SH-SY5Y (cell line): Measurements from ENCODE around the gene PTGER2.

ENCODE experiments used
- GATA2 ChIP-seq: IDR thresholded peaks from 2 replicates; pipeline ENCODE4 v1.6.1; 2011; ENCODE audit warnings: mild to moderate bottlenecking, low read depth, low read length
- GATA3 ChIP-seq: IDR thresholded peaks from 2 replicates; pipeline ENCODE4 v1.6.1; 2011; ENCODE audit warnings: low read depth, mild to moderate bottlenecking, low read length, moderate library complexity

PTGER2 gene

GRCh38 chr14:52338051-52338681 lies 24.1 kb downstream of the PTGER2 start:
- TF ChIP-seq GATA3: no peak
- TF ChIP-seq GATA2: no peak

- TF ChIP-seq GATA3: no peak
- TF ChIP-seq GATA2: no peak
These were observed 25.1 kb downstream of the PTGER2 start for GRCh38 chr14:52339262-52339661.

GRCh38 chr14:52342849-52343596 lies 28.9 kb downstream of the PTGER2 start:
- TF ChIP-seq GATA3: no peak
- TF ChIP-seq GATA2: no peak

GRCh38 chr14:52346778-52347177 lies 32.7 kb downstream of the PTGER2 start:
- TF ChIP-seq GATA2: no peak

GRCh38 chr14:52348279-52348678 lies 34.2 kb downstream of the PTGER2 start:
- TF ChIP-seq GATA3: no peak
- no peak for TF ChIP-seq GATA2

- TF ChIP-seq GATA2 (no peak), GATA3 (no peak)
These were observed 34.7 kb downstream of the PTGER2 start for GRCh38 chr14:52348776-52349175.

GRCh38 chr14:52349731-52350130 lies 35.6 kb downstream of the PTGER2 start:
- TF ChIP-seq GATA2 (no peak), GATA3 (no peak)

- no peak for TF ChIP-seq GATA2
- no peak for TF ChIP-seq GATA3
These were observed 36.3 kb downstream of the PTGER2 start for GRCh38 chr14:52350445-52350844.

- TF ChIP-seq GATA2: no peak
- no peak for TF ChIP-seq GATA3
These were observed 37.3 kb downstream of the PTGER2 start for GRCh38 chr14:52351233-52352060.

- TF ChIP-seq GATA3: no peak
- TF ChIP-seq GATA2: no peak
These were observed 38.0 kb downstream of the PTGER2 start for GRCh38 chr14:52352061-52352491.

- TF ChIP-seq GATA3: no peak
- no peak for TF ChIP-seq GATA2
These were observed 38.5 kb downstream of the PTGER2 start for GRCh38 chr14:52352569-52352968.

GRCh38 chr14:52354242-52354641 lies 40.1 kb downstream of the PTGER2 start:
- TF ChIP-seq GATA2 (no peak), GATA3 (no peak)

GRCh38 chr14:52355016-52355431 lies 40.9 kb downstream of the PTGER2 start:
- TF ChIP-seq GATA2 (no peak), GATA3 (no peak)

GRCh38 chr14:52355526-52355925 lies 41.4 kb downstream of the PTGER2 start:
- TF ChIP-seq GATA3 (no peak), GATA2 (no peak)
